GM13976 (cell line): ENCODE measurements around the gene TRPC4AP.

ENCODE experiments used
- DNase-seq: peaks from one replicate; pipeline ENCODE4 v3.0.0; 2012; ENCODE audit warnings: low spot score
- CTCF ChIP-seq: IDR thresholded peaks from 2 replicates; pipeline ENCODE4 v1.5.1; 2012; ENCODE audit warnings: borderline replicate concordance, mild to moderate bottlenecking; ENCODE audit not compliant: insufficient read depth; ENCODE audit errors: extremely low read depth, missing control alignments, control extremely low read depth
- in situ Hi-C: fragments of 300-500 bp; cut with MboI; formaldehyde crosslinking; loops from one replicate; pipeline ENCODE4 v1.12.0; 2022; ENCODE audit warnings: low sequenced_read_pairs, mixed read lengths, inconsistent platforms; ENCODE audit not compliant: unreplicated experiment

TRPC4AP gene

DNA sequence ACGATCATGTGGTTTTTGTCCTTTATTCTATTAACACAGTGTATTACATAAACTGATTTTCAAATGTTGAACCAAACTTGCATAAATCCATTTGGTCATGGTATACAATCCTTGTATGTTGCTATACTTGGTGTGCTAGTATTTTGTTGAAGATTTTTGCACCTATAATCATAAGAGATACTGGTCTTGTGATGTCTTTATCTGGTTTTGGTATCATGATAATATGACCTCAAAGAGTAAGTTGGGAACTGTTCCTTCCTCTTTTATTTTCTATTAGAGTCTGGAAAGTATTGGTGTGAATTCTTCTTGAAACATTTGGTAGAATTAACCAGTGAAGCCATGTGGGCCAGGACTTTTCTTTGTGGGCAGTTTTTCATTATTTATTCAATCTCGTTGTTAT is 65.3 kb downstream of the TRPC4AP start:
- in situ Hi-C loops = no loop called here
- TF ChIP-seq CTCF = no peak
- no peak for DNase-seq

- no peak for TF ChIP-seq CTCF
- in situ Hi-C loops = no loop called here
- no peak for DNase-seq
Measured at GRCh38 chr20:35025116-35025515, 67.5 kb downstream of the TRPC4AP start.

- DNase-seq = no peak
- no peak for TF ChIP-seq CTCF
- in situ Hi-C loops = no loop called here
Measured at GRCh38 chr20:35023624-35024023, 69.0 kb downstream of the TRPC4AP start.

DNA sequence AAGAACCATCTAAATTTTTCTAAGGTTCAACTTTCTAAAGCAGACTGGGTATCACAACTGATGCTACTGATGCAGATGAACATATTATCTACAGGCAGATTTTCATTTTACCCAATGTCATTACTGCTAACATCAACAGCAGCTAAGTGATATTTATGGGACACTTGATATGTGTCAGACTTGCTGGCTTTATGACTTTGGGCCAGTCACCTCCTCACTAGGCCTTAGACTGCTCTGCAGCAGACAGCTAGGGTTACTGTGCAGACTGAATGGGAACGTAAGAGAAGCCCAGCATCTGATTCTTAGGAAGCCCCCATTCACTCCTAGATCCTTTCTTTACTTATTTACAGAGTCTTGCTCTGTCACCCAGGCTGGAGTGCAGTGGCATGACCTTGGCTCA is 70.8 kb downstream of the TRPC4AP start:
- in situ Hi-C loops = no loop called here
- DNase-seq = no peak
- no peak for TF ChIP-seq CTCF

GRCh38 chr20:35021063-35021462 is 71.5 kb downstream of the TRPC4AP start:
- no peak for DNase-seq
- in situ Hi-C loops = no loop called here
- TF ChIP-seq CTCF = no peak

DNA sequence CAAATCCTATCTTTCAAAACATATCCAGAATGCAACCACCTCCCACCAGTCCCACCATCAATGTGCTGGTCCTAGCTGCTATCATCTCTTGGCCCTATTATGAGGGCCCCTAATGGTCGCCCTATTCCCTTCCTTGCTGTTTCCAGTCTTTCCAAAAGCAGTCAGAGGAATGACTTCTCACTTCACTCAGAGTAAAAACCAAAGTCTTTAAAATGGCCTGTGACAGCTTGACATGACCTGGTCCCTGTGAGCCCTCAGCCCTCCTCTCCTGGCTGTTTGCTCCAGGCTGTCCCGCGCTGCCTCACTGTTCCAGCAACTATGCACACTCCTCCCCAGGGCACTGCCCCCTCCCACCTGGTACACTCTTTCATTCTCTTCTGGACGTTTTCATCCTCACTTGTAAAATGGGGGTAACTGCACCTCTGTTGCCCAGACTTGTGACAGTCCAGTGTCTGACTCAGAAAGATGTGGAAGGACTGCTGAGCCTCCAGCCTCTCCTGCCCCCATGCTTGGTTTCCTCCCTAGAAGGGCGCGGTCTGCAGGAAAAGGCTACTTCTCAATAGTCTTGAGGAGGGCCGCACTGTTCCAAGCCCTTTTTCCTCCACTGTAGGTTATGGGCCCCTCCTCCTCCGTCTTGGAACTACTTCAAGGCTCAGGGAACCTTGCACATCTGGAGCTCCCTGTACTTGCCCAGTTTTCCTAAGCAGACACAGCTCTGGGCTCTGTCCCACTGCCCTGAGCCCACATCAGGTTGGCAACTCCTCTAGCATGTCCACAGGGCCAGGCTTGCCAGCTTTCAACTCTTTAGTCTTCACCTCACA is 72.3 kb downstream of the TRPC4AP start:
- no peak for TF ChIP-seq CTCF
- in situ Hi-C loops = no loop called here

More for the DNA sequence above, 72.3 kb downstream of the TRPC4AP start:
- no peak for DNase-seq
